ENCODE results near the gene SLC25A44.

DNA sequence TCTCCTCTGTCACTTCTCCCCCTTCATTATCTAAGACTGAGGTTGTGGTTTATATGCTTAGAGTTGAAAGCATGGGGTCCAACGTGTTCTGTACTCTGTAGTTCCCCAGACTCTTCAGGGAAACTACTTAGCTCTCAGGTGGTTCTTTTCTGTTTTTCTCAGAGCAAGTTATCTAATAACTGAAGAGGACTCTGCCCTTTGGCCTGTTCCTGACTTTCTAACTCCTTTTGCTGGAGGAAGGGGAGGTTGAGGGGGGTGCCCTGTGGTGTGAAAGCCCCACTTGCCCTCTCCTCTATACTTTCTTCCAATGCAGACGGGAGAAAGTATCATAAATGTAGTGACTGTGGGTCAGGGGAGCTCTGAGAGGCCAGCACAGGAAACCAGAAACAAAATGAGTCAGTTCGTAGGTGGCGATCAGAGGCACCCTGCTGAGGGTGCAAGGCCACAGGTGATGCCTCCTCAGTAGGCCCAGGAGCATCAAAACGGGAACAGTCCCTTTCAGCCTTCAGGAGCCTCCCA lies 5.0 kb downstream of the SLC25A44 start:
- TF ChIP-seq, protein P1, sequence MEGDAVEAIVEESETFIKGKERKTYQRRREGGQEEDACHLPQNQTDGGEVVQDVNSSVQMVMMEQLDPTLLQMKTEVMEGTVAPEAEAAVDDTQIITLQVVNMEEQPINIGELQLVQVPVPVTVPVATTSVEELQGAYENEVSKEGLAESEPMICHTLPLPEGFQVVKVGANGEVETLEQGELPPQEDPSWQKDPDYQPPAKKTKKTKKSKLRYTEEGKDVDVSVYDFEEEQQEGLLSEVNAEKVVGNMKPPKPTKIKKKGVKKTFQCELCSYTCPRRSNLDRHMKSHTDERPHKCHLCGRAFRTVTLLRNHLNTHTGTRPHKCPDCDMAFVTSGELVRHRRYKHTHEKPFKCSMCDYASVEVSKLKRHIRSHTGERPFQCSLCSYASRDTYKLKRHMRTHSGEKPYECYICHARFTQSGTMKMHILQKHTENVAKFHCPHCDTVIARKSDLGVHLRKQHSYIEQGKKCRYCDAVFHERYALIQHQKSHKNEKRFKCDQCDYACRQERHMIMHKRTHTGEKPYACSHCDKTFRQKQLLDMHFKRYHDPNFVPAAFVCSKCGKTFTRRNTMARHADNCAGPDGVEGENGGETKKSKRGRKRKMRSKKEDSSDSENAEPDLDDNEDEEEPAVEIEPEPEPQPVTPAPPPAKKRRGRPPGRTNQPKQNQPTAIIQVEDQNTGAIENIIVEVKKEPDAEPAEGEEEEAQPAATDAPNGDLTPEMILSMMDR (IDR thresholded peaks at IDR 0.05 in 4 of 5, conservative IDR thresholded peaks at IDR 0.05 in 1 of 5) = no peak
- no peak for TF ChIP-seq POLR2A (IDR thresholded peaks at IDR 0.05)

Data from gastrocnemius medialis (tissue), 4 donors.